ENCODE data around the gene CTSV.
"Not testable (repeated sequence)": the region's sequence is repeated elsewhere in the genome, so short reads cannot be mapped to it uniquely, and the experiment has no call there.

The CTSV gene

GRCh38 chr9:97038611-97039513, at the start of gene CTSV:
TSS of gene CTSV (minus strand) at chr9:97039142. CDS start at chr9:97038043, 1,099 bp downstream.
- peak; percentile 72 for DNase-seq

GRCh38 chr9:97087668-97088215, 48.8 kb upstream of the CTSV start:
- DNase-seq: not testable (repeated sequence)

GRCh38 chr9:97084562-97084991, 45.6 kb upstream of the CTSV start:
- not testable (repeated sequence) for DNase-seq

GRCh38 chr9:97078362-97078761, 39.4 kb upstream of the CTSV start:
- no peak for DNase-seq

GRCh38 chr9:97077452-97078295, 38.7 kb upstream of the CTSV start:
- DNase-seq: no peak

GRCh38 chr9:97076731-97077451, 37.9 kb upstream of the CTSV start:
- DNase-seq: not testable (repeated sequence)

GRCh38 chr9:97076238-97076637, 37.3 kb upstream of the CTSV start:
- no peak for DNase-seq

- no peak for DNase-seq
Observed at GRCh38 chr9:97075289-97075985, 36.5 kb upstream of the CTSV start.

GRCh38 chr9:97073506-97073905, 34.6 kb upstream of the CTSV start:
- DNase-seq: no peak

- no peak for DNase-seq
Observed at GRCh38 chr9:97072285-97072776, 33.4 kb upstream of the CTSV start.

- DNase-seq: not testable (repeated sequence)
Observed at GRCh38 chr9:97070325-97070724, 31.4 kb upstream of the CTSV start.

GRCh38 chr9:97067490-97067889, 28.5 kb upstream of the CTSV start:
- DNase-seq: no peak

- no peak for DNase-seq
Observed at GRCh38 chr9:97064176-97064575, 25.2 kb upstream of the CTSV start.

- DNase-seq: no peak
Observed at GRCh38 chr9:97060796-97061195, 21.9 kb upstream of the CTSV start.

GRCh38 chr9:97059626-97060025, 20.7 kb upstream of the CTSV start:
- no peak for DNase-seq

GRCh38 chr9:97057651-97058050, 18.7 kb upstream of the CTSV start:
- no peak for DNase-seq

GRCh38 chr9:97055891-97056290, 16.9 kb upstream of the CTSV start:
- not testable (repeated sequence) for DNase-seq

- DNase-seq: no peak
Observed at GRCh38 chr9:97053717-97054116, 14.8 kb upstream of the CTSV start.

GRCh38 chr9:97052735-97053134, 13.8 kb upstream of the CTSV start:
- DNase-seq: no peak

GRCh38 chr9:97046228-97046627, 7.3 kb upstream of the CTSV start:
- DNase-seq: peak; percentile 72

GRCh38 chr9:97045300-97045699, 6.4 kb upstream of the CTSV start:
- no peak for DNase-seq

- no peak for DNase-seq
Observed at GRCh38 chr9:97041898-97042297, 3.0 kb upstream of the CTSV start.
